ENCODE measurements around the gene P2RY2. TPM values are rescaled to one million over a fixed set of nuclear protein-coding genes. Genes with fewer than 3 reads are reported as not detected.

The P2RY2 gene
- total RNA-seq, 4 donors from 2014 or later: 4.5 to 7.5 (median 6.7) TPM

DNA sequence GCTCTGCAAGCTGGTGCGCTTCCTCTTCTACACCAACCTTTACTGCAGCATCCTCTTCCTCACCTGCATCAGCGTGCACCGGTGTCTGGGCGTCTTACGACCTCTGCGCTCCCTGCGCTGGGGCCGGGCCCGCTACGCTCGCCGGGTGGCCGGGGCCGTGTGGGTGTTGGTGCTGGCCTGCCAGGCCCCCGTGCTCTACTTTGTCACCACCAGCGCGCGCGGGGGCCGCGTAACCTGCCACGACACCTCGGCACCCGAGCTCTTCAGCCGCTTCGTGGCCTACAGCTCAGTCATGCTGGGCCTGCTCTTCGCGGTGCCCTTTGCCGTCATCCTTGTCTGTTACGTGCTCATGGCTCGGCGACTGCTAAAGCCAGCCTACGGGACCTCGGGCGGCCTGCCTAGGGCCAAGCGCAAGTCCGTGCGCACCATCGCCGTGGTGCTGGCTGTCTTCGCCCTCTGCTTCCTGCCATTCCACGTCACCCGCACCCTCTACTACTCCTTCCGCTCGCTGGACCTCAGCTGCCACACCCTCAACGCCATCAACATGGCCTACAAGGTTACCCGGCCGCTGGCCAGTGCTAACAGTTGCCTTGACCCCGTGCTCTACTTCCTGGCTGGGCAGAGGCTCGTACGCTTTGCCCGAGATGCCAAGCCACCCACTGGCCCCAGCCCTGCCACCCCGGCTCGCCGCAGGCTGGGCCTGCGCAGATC lies 16.5 kb downstream of the P2RY2 start:
- 93% methylated on average over 56 of the region's 56 CpGs for WGBS, 2 donors
- no peak for DNase-seq (ENCODE audit: low spot score in 2 of 2)
- Histone ChIP-seq H3K27ac (no peak overlapping the region), H3K4me3 (no peak overlapping the region), H3K9me3 (no peaks in the 10 kb centered on the region), H3K4me1 (peaks cover 0 to 4% (median 0%) of the 10 kb centered on the region in 4 donors), H3K27me3 (no peaks in the 10 kb centered on the region), H3K36me3 (no peaks in the 10 kb centered on the region)
- TF ChIP-seq POLR2A (IDR thresholded peaks at IDR 0.05) (no peak), EP300 (IDR thresholded peaks at IDR 0.05) (no peak)
- TF ChIP-seq, protein P1, sequence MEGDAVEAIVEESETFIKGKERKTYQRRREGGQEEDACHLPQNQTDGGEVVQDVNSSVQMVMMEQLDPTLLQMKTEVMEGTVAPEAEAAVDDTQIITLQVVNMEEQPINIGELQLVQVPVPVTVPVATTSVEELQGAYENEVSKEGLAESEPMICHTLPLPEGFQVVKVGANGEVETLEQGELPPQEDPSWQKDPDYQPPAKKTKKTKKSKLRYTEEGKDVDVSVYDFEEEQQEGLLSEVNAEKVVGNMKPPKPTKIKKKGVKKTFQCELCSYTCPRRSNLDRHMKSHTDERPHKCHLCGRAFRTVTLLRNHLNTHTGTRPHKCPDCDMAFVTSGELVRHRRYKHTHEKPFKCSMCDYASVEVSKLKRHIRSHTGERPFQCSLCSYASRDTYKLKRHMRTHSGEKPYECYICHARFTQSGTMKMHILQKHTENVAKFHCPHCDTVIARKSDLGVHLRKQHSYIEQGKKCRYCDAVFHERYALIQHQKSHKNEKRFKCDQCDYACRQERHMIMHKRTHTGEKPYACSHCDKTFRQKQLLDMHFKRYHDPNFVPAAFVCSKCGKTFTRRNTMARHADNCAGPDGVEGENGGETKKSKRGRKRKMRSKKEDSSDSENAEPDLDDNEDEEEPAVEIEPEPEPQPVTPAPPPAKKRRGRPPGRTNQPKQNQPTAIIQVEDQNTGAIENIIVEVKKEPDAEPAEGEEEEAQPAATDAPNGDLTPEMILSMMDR (IDR thresholded peaks at IDR 0.05): no peak

DNA sequence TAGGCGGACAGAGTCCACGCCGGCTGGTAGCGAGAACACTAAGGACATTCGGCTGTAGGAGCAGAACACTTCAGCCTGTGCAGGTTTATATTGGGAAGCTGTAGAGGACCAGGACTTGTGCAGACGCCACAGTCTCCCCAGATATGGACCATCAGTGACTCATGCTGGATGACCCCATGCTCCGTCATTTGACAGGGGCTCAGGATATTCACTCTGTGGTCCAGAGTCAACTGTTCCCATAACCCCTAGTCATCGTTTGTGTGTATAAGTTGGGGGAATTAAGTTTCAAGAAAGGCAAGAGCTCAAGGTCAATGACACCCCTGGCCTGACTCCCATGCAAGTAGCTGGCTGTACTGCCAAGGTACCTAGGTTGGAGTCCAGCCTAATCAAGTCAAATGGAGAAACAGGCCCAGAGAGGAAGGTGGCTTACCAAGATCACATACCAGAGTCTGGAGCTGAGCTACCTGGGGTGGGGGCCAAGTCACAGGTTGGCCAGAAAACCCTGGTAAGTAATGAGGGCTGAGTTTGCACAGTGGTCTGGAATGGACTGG lies 17.2 kb downstream of the P2RY2 start:
- Histone ChIP-seq H3K9me3 (no peaks in the 10 kb centered on the region), H3K27ac (no peak overlapping the region), H3K36me3 (no peaks in the 10 kb centered on the region), H3K4me3 (no peak overlapping the region), H3K27me3 (no peaks in the 10 kb centered on the region), H3K4me1 (peaks cover 0 to 7% (median 0%) of the 10 kb centered on the region in 4 donors)
- TF ChIP-seq, protein P1 (IDR thresholded peaks at IDR 0.05): no peak
- no peak for TF ChIP-seq POLR2A (IDR thresholded peaks at IDR 0.05)
- no peak for TF ChIP-seq EP300 (IDR thresholded peaks at IDR 0.05)
- no peak for DNase-seq (ENCODE audit: low spot score in 2 of 2)
- WGBS, 2 donors: 85 to 87% methylated on average over 8 of the region's 8 CpGs

DNA sequence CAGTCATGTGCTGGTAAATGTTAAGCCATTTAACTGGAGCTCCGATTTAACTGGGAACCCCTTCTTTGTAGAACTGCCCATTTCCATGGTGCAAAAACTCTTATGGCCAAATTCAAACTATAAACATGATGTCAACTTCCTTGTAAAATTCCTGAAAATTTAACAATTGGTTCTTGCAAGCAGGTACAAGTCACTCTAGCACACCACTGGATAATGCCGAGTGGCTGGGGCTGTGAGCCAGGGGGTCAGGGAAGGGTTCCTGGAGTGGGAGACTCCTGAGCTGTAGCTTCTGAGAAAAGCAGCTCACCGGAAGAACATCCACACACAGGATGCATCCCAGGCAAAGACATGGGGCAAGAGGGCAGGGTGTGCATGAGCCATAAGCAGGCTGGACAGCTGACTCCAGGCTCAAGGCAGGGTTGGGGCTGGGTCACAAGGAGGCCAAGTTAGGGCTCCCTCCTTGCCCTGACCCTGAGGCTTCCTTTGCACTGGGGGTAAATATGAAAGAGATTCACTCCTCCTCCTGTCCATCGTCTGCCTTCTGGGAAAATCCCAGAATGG lies 18.2 kb downstream of the P2RY2 start:
- 79 to 81% methylated on average over 4 of the region's 4 CpGs for WGBS, 2 donors
- no peaks in the 10 kb centered on the region for H3K36me3 ChIP-seq
- H3K27me3 ChIP-seq: no peaks in the 10 kb centered on the region
- TF ChIP-seq, protein P1 (IDR thresholded peaks at IDR 0.05): no peak
- no peak for TF ChIP-seq POLR2A (IDR thresholded peaks at IDR 0.05)
- no peak for TF ChIP-seq EP300 (IDR thresholded peaks at IDR 0.05)
- H3K4me3 ChIP-seq: no peak overlapping the region
- DNase-seq (ENCODE audit: low spot score in 2 of 2): no peak
- no peak overlapping the region for H3K27ac ChIP-seq
- peaks cover 0 to 12% (median 0%) of the 10 kb centered on the region in 4 donors for H3K4me1 ChIP-seq
- no peaks in the 10 kb centered on the region for H3K9me3 ChIP-seq

DNA sequence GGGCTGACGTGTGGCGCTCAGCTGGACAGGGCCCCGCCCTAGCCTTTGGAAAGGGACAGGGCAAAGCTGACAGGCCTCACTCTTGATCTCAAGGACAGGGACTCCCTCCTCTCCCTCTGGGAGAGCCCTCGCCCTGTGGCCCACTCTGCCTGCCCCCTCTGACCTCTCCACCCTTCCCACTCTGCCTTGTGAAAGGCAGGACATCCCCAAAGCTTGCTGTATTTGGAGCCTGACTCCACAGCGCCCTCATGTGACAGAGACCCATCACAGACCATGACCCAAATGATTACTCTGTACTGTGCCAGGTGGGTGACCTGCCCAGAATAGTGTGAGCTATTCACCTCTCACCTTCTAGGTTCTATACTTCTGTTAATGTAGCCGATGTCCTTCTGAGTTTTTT lies 18.8 kb downstream of the P2RY2 start:
- no peak for TF ChIP-seq EP300 (IDR thresholded peaks at IDR 0.05)
- TF ChIP-seq, protein P1 (IDR thresholded peaks at IDR 0.05): peak; percentile 17 to 48 (median 34)
- Histone ChIP-seq H3K4me1 (peaks cover 0 to 13% (median 0%) of the 10 kb centered on the region in 4 donors), H3K36me3 (no peaks in the 10 kb centered on the region), H3K27ac (no peak overlapping the region), H3K27me3 (no peaks in the 10 kb centered on the region), H3K4me3 (no peak overlapping the region), H3K9me3 (no peaks in the 10 kb centered on the region)
- WGBS, 2 donors: 63 to 75% methylated on average over 6 of the region's 6 CpGs
- DNase-seq (ENCODE audit: low spot score in 2 of 2): peak in 1 of 2 donors; percentile 50

All from tibial nerve (tissue), 4 donors.